Activated naive CD8-positive, alpha-beta T cell treated with anti-CD3 and anti-CD28 coated beads for 36 hours (primary cell): Measurements from ENCODE around the gene HAUS8. TPM values are rescaled to one million over a fixed set of nuclear protein-coding genes. Genes with fewer than 3 reads are reported as not detected.

Experiments used
- DNase-seq: peaks from one replicate; pipeline ENCODE4 v3.0.0; 2021
- H3K27ac Mint-ChIP-seq: one replicate; pipeline ENCODE4 v1.8.0; 2022; ENCODE audit warnings: mild to moderate bottlenecking, moderate library complexity, mixed read lengths
- H3K27me3 Mint-ChIP-seq: one replicate; pipeline ENCODE4 v1.8.0; 2022; ENCODE audit warnings: mild to moderate bottlenecking, mixed read lengths
- H3K36me3 Mint-ChIP-seq: one replicate; pipeline ENCODE4 v1.8.0; 2021; ENCODE audit warnings: mild to moderate bottlenecking, mixed read lengths
- H3K4me1 Mint-ChIP-seq: one replicate; pipeline ENCODE4 v1.8.0; 2021; ENCODE audit warnings: mixed read lengths
- H3K4me3 Mint-ChIP-seq: one replicate; pipeline ENCODE4 v1.8.0; 2022; ENCODE audit warnings: mild to moderate bottlenecking, moderate library complexity, mixed read lengths
- H3K9me3 Mint-ChIP-seq: one replicate; pipeline ENCODE4 v1.8.0; 2022; ENCODE audit warnings: mixed read lengths
- total RNA-seq, 2 experiments: library from RNA; stranded (reverse); gene quantifications; one replicate each; pipeline ENCODE4 v1.2.3, GENCODE V29; 2021

Gene HAUS8
- total RNA-seq, 2 experiments from 2014 or later, result 43.1 to 46.0 TPM

DNA sequence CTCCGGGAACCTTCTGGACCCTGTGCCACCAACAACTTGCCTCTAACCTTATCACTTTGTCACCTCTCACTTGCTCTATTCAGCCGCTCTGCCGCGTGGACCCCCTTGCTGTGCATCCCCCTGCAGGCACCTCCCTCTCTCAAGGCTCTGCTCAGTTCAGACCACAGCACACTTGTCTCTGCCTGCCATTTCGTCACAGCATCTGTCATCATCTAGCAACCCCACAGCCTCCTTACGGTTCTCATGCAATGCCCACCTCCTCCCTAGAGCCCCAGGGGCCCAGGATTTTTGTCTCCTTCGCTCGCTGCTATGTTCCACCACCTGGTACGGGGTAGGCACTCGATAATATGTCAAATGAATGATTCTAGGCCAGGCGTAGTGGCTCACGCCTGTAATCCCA lies 4.8 kb downstream of the HAUS8 start:
- Mint-ChIP-seq H3K9me3 (no peaks in the 10 kb centered on the region), H3K36me3 (peaks cover 34% of the 10 kb centered on the region), H3K4me1 (peaks cover 31% of the 10 kb centered on the region), H3K27me3 (no peaks in the 10 kb centered on the region), H3K4me3 (no peak overlapping the region), H3K27ac (no peak overlapping the region)
- no peak for DNase-seq

DNA sequence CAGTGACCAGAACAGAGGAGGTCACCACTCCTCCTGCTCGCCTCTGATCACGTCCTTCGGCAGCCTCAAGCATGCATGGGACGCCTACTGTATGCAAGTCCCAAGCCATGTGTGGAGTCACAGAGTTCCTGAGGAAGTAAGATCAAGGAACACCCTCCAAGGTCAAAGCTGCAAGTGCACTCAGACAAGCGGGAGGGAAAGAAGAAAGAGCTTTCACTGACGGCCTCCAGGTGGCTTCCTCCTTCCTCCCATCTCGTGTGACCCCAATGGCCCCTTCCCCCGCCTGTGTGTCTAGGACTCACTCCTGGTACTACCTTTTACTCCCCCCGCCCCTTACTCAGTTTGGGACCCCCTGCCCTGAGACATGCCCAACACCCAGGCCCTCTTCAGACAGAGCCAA lies 6.1 kb downstream of the HAUS8 start:
- no peak for DNase-seq
- peaks cover 36% of the 10 kb centered on the region for H3K4me1 Mint-ChIP-seq
- H3K36me3 Mint-ChIP-seq, result peaks cover 42% of the 10 kb centered on the region
- H3K27ac Mint-ChIP-seq, result no peak overlapping the region
- H3K27me3 Mint-ChIP-seq, result no peaks in the 10 kb centered on the region
- H3K9me3 Mint-ChIP-seq, result no peaks in the 10 kb centered on the region
- no peak overlapping the region for H3K4me3 Mint-ChIP-seq

DNA sequence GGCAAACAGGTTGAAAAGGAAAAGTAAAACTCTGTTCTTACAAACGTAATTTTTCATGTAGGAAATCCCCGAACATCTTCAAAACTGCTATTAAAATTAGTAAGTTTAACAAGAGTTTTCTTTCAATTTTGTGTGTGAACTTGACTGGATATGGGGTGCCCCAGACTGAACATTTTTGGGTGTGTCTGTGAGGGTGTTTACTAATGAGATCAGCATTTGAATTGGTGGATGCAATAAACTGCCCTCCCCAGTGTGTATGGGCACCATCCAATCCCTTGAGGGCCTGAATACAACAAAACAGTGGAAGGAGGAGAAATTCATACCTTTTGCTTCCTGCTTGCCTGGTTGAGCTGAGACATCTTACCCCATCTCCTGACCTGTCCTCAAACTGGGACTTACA lies 11.8 kb downstream of the HAUS8 start:
- Mint-ChIP-seq H3K4me3 (no peak overlapping the region), H3K9me3 (peaks cover 5% of the 10 kb centered on the region), H3K4me1 (peaks cover 29% of the 10 kb centered on the region), H3K27ac (no peak overlapping the region), H3K27me3 (no peaks in the 10 kb centered on the region), H3K36me3 (peaks cover 62% of the 10 kb centered on the region)
- no peak for DNase-seq

- DNase-seq, result no peak
- H3K27ac Mint-ChIP-seq, result no peak overlapping the region
- peaks cover 64% of the 10 kb centered on the region for H3K36me3 Mint-ChIP-seq
- peaks cover 20% of the 10 kb centered on the region for H3K4me1 Mint-ChIP-seq
- H3K9me3 Mint-ChIP-seq, result peaks cover 6% of the 10 kb centered on the region
- H3K4me3 Mint-ChIP-seq, result no peak overlapping the region
- H3K27me3 Mint-ChIP-seq, result no peaks in the 10 kb centered on the region
Observed at GRCh38 chr19:17061691-17062090, 13.6 kb downstream of the HAUS8 start.

DNA sequence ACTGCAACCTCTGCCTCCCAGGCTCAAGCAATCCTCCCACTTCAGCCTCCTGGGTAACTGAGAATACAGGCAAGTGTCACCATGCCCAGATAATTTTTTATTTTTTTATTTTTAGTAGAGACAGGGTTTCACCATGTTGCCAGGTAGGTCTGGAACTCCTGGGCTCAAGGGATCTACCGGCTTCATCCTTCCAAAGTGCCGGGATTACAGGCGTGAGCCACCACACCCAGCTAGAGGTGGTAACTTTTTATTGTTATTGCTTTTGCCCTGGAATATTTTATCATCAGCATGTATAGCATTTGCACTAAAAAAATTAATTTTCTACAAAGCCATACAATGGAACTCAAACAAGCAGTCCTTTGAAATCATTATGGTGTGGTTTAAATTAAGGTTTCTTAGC lies 14.0 kb downstream of the HAUS8 start:
- H3K4me1 Mint-ChIP-seq, result peaks cover 20% of the 10 kb centered on the region
- DNase-seq, result no peak
- no peak overlapping the region for H3K4me3 Mint-ChIP-seq
- peaks cover 6% of the 10 kb centered on the region for H3K9me3 Mint-ChIP-seq
- peaks cover 62% of the 10 kb centered on the region for H3K36me3 Mint-ChIP-seq
- H3K27me3 Mint-ChIP-seq, result no peaks in the 10 kb centered on the region
- no peak overlapping the region for H3K27ac Mint-ChIP-seq

DNA sequence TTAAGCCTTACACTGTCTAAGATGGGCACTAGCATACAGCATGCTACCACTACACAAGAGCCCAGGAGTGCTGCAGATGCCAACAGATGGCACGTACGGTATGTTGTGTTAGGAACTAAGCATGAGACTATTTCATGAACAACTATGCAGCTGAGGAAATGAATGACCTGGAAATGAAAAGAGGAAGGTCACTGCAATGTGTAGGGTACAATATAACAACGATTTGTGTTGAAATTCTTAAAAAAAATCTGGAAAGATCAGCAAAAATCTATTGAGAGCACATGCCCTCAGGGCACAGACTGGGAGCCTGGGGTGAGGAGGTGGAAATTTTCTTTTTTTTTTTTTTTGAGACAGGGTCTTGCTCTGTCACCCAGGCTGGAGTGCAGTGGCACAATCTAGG lies 14.4 kb downstream of the HAUS8 start:
- Mint-ChIP-seq H3K36me3 (peaks cover 62% of the 10 kb centered on the region), H3K27me3 (no peaks in the 10 kb centered on the region), H3K4me3 (no peak overlapping the region), H3K27ac (no peak overlapping the region), H3K4me1 (peaks cover 20% of the 10 kb centered on the region), H3K9me3 (peaks cover 6% of the 10 kb centered on the region)
- DNase-seq, result no peak

DNA sequence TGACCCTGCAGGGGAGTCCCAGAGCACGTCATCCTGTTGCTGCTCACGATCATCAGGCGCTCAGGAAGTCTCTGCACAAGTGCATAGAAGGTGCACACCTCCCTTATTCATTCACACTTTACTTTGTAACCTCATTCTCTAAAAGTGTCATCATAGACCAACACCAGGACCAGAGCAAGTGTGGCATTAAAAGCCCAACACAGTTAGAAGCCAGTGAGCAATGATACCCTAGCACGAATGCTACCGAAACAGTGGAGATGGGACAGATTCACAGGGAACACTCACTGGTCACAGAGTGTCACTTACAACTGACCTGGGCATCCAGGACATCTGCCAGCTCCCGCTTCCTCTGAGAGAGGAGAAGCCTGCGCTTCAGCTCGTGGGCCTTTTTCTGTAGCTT lies 17.0 kb downstream of the HAUS8 start:
- Mint-ChIP-seq H3K36me3 (peaks cover 48% of the 10 kb centered on the region), H3K4me3 (no peak overlapping the region), H3K27me3 (no peaks in the 10 kb centered on the region), H3K27ac (no peak overlapping the region), H3K9me3 (peaks cover 6% of the 10 kb centered on the region), H3K4me1 (no peaks in the 10 kb centered on the region)
- no peak for DNase-seq

GRCh38 chr19:17055636-17056035 lies 19.6 kb downstream of the HAUS8 start:
- no peak for DNase-seq
- Mint-ChIP-seq H3K4me3 (no peak overlapping the region), H3K4me1 (no peaks in the 10 kb centered on the region), H3K36me3 (peaks cover 44% of the 10 kb centered on the region), H3K9me3 (peaks cover 6% of the 10 kb centered on the region), H3K27ac (no peak overlapping the region), H3K27me3 (no peaks in the 10 kb centered on the region)

- no peaks in the 10 kb centered on the region for H3K27me3 Mint-ChIP-seq
- peaks cover 35% of the 10 kb centered on the region for H3K36me3 Mint-ChIP-seq
- H3K9me3 Mint-ChIP-seq, result peaks cover 6% of the 10 kb centered on the region
- H3K4me1 Mint-ChIP-seq, result no peaks in the 10 kb centered on the region
- no peak overlapping the region for H3K27ac Mint-ChIP-seq
- no peak for DNase-seq
- no peak overlapping the region for H3K4me3 Mint-ChIP-seq
Observed at GRCh38 chr19:17054746-17055145, 20.5 kb downstream of the HAUS8 start.

DNA sequence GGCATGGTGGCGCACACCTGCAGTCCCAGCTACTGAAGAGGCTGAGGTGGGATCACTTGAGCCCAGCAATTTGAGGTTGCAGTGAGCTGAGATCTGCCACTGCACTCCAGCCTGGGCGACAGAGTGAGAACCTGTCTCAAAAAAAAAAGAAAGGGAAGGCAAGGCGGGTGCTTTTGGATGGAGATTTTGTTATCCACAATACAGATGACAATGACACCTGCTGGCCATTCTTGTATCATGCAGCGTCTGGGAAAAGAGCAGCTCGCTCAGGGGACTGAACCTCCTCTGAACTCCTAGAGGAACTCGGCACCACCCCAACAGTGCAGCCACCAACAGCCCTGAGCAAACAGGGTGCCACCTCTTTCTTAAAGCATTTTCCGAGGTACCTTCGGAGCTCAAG lies 22.8 kb downstream of the HAUS8 start:
- no peaks in the 10 kb centered on the region for H3K9me3 Mint-ChIP-seq
- no peaks in the 10 kb centered on the region for H3K4me1 Mint-ChIP-seq
- H3K27ac Mint-ChIP-seq, result no peak overlapping the region
- H3K27me3 Mint-ChIP-seq, result no peaks in the 10 kb centered on the region
- DNase-seq, result no peak
- peaks cover 15% of the 10 kb centered on the region for H3K36me3 Mint-ChIP-seq
- H3K4me3 Mint-ChIP-seq, result no peak overlapping the region

GRCh38 chr19:17049711-17050280 lies 25.5 kb downstream of the HAUS8 start:
- Mint-ChIP-seq H3K27ac (no peak overlapping the region), H3K27me3 (no peaks in the 10 kb centered on the region), H3K9me3 (no peaks in the 10 kb centered on the region), H3K4me3 (no peak overlapping the region), H3K4me1 (no peaks in the 10 kb centered on the region), H3K36me3 (peaks cover 11% of the 10 kb centered on the region)
- no peak for DNase-seq

GRCh38 chr19:17048885-17049453 lies 26.3 kb downstream of the HAUS8 start:
- Mint-ChIP-seq H3K4me3 (no peak overlapping the region), H3K36me3 (peaks cover 8% of the 10 kb centered on the region), H3K9me3 (no peaks in the 10 kb centered on the region), H3K27ac (no peak overlapping the region), H3K27me3 (no peaks in the 10 kb centered on the region), H3K4me1 (no peaks in the 10 kb centered on the region)
- DNase-seq, result no peak

- no peak overlapping the region for H3K27ac Mint-ChIP-seq
- DNase-seq, result no peak
- peaks cover 2% of the 10 kb centered on the region for H3K36me3 Mint-ChIP-seq
- no peak overlapping the region for H3K4me3 Mint-ChIP-seq
- no peaks in the 10 kb centered on the region for H3K9me3 Mint-ChIP-seq
- no peaks in the 10 kb centered on the region for H3K4me1 Mint-ChIP-seq
- no peaks in the 10 kb centered on the region for H3K27me3 Mint-ChIP-seq
Observed at GRCh38 chr19:17045907-17046502, 29.2 kb downstream of the HAUS8 start.

DNA sequence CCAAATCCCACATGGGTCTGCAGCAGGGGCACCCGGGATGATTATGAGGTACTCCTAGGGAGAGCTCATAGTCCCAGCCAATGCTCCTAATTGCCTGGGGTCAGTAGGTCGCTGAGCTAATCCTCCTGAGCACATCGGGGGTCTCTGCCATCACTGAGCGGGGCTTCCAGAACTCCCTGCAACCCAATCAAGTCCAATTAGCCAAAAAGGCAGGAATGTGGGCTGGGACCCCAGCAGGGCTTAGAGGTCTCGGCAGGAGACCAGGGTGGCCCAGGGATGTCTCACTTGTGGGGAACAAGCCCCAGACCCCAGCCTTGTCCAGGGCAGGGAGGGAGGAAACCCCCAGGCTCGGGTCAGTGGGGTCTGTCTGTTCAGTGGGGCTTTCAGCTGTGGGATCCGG lies 31.5 kb downstream of the HAUS8 start:
- H3K9me3 Mint-ChIP-seq, result no peaks in the 10 kb centered on the region
- no peaks in the 10 kb centered on the region for H3K27me3 Mint-ChIP-seq
- no peak overlapping the region for H3K27ac Mint-ChIP-seq
- no peaks in the 10 kb centered on the region for H3K4me1 Mint-ChIP-seq
- DNase-seq, result no peak
- H3K4me3 Mint-ChIP-seq, result no peak overlapping the region
- peaks cover 2% of the 10 kb centered on the region for H3K36me3 Mint-ChIP-seq

DNA sequence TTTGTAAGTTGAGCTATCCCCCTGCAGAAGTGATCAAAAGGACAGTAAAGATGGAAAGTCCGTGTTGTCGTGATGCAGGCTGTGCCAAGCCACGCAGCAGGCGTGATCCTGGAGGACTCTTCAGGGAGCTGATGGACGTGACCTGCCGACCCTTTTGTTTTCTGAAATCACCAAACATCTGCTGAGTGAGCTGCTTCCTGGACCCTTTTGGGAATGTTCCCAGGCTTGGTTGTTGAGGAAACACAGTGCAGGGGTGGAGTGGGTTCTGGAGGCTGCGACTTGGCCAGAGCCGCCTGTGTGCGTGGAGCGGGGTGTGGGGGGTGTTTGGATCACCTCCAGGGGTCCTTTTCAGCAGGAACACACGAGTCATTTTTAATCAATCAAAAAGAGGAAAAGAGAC lies 33.3 kb downstream of the HAUS8 start:
- Mint-ChIP-seq H3K27ac (no peak overlapping the region), H3K36me3 (no peaks in the 10 kb centered on the region)

GRCh38 chr19:17037966-17038500 lies 37.2 kb downstream of the HAUS8 start:
- no peaks in the 10 kb centered on the region for H3K4me1 Mint-ChIP-seq
- DNase-seq, result no peak
- H3K36me3 Mint-ChIP-seq, result no peaks in the 10 kb centered on the region
- no peak overlapping the region for H3K4me3 Mint-ChIP-seq
- H3K9me3 Mint-ChIP-seq, result no peaks in the 10 kb centered on the region
- H3K27me3 Mint-ChIP-seq, result peaks cover 8% of the 10 kb centered on the region
- H3K27ac Mint-ChIP-seq, result no peak overlapping the region

More for the DNA sequence above, 33.3 kb downstream of the HAUS8 start:
- no peaks in the 10 kb centered on the region for H3K9me3 Mint-ChIP-seq
- H3K4me3 Mint-ChIP-seq, result no peak overlapping the region
- no peak for DNase-seq
- peaks cover 4% of the 10 kb centered on the region for H3K27me3 Mint-ChIP-seq
- H3K4me1 Mint-ChIP-seq, result no peaks in the 10 kb centered on the region
